A673 (cell line): ENCODE data around the gene PXDC1. TPM values are rescaled to one million over a fixed set of nuclear protein-coding genes. Genes with fewer than 3 reads are reported as not detected.

ENCODE experiments used
- BruUV-seq: library from RNA; stranded (reverse); fragments of 400-500 nt; replicated peaks from 2 replicates; lab custom pipeline; 2021; lab: Mats Ljungman, UMichigan
- CTCF ChIA-PET: fragments of 300-600 bp; sonication (Branson Sonifier 250); formaldehyde crosslinking; loops from one replicate; lab custom pipeline; 2022; ENCODE audit warnings: antibody characterized with exemption; lab: Charles Lee
- POLR2A ChIA-PET: fragments of 300-600 bp; sonication (Branson Sonifier 250); formaldehyde crosslinking; loops from one replicate; lab custom pipeline; 2022; ENCODE audit warnings: antibody characterized with exemption; ENCODE audit not compliant: low non-redundant PET; lab: Charles Lee
- DNase-seq: peaks from one replicate; pipeline ENCODE4 v3.0.0-alpha.2; 2015; ENCODE audit warnings: low spot score
- H3K27ac ChIP-seq: fragments of 200-600 bp; sonication (generic); 2 replicates; pipeline ENCODE4 v1.5.1; 2016; ENCODE audit warnings: mixed run types, low read depth, mild to moderate bottlenecking, mixed read lengths, antibody characterized with exemption, low read length; ENCODE audit not compliant: poor library complexity, severe bottlenecking
- H3K27me3 ChIP-seq: fragments of 200-600 bp; sonication (generic); replicated peaks from 2 replicates; pipeline ENCODE4 v1.6.1; 2017; ENCODE audit warnings: mixed run types, low read depth, mild to moderate bottlenecking, mixed read lengths, antibody characterized with exemption, low read length; ENCODE audit not compliant: insufficient read depth, poor library complexity
- H3K36me3 ChIP-seq: fragments of 200-600 bp; sonication (generic); 2 replicates; pipeline ENCODE4 v1.6.1; 2016; ENCODE audit warnings: mixed run types, mild to moderate bottlenecking, mixed read lengths, antibody characterized with exemption, low read length; ENCODE audit not compliant: insufficient read depth, poor library complexity, severe bottlenecking
- H3K4me1 ChIP-seq: fragments of 200-600 bp; sonication (generic); 2 replicates; pipeline ENCODE4 v1.6.1; 2017; ENCODE audit warnings: mixed run types, mild to moderate bottlenecking, mixed read lengths, antibody characterized with exemption, low read length; ENCODE audit not compliant: insufficient read depth, poor library complexity, severe bottlenecking
- H3K4me3 ChIP-seq: fragments of 200-600 bp; sonication (generic); 2 replicates; pipeline ENCODE4 v1.5.1; 2016; ENCODE audit warnings: low read depth, mixed run types, mild to moderate bottlenecking, mixed read lengths, low read length; ENCODE audit not compliant: poor library complexity, severe bottlenecking
- H3K9me3 ChIP-seq: fragments of 200-600 bp; sonication (generic); 2 replicates; pipeline ENCODE4 v1.6.1; 2016; ENCODE audit warnings: mixed run types, low read depth, mild to moderate bottlenecking, mixed read lengths, antibody characterized with exemption, low read length; ENCODE audit not compliant: poor library complexity, severe bottlenecking
- CTCF ChIP-seq: fragments of 300-800, 200-600 bp; sonication (generic); conservative IDR thresholded peaks from 2 replicates; pipeline ENCODE4 v1.5.1; 2017; ENCODE audit warnings: low read depth, mild to moderate bottlenecking, antibody characterized with exemption, low read length, moderate library complexity, mixed read lengths
- EZH2 ChIP-seq: fragments of 200-600 bp; sonication (generic); IDR thresholded peaks from 2 replicates; pipeline ENCODE4 v1.6.1; 2017; ENCODE audit warnings: borderline replicate concordance, low read depth, mild to moderate bottlenecking, mixed read lengths, antibody characterized with exemption, low read length; ENCODE audit not compliant: poor library complexity, severe bottlenecking
- intact Hi-C: fragments of 100-400 bp; cut with micrococcal nuclease; formaldehyde crosslinking; loops from one replicate; pipeline ENCODE4 v1.10.0; 2022; ENCODE audit not compliant: unreplicated experiment
- total RNA-seq: library from RNA; stranded (reverse); gene quantifications from 2 replicates; pipeline ENCODE4 v1.2.3, GENCODE V29; 2021

PXDC1 gene
- total RNA-seq, 1 experiment from 2014 or later = 5.2 TPM

- BruUV-seq = no TSS peak
- DNase-seq = no peak
- ChIA-PET POLR2A (no interaction called here), CTCF (no interaction called here)
- H3K4me3 ChIP-seq = no peak overlapping the region
- no peaks in the 10 kb centered on the region for H3K9me3 ChIP-seq
- H3K27ac ChIP-seq = no peak overlapping the region
- no peaks in the 10 kb centered on the region for H3K36me3 ChIP-seq
- intact Hi-C loops = no loop called here
- H3K27me3 ChIP-seq = no peaks in the 10 kb centered on the region
- no peaks in the 10 kb centered on the region for H3K4me1 ChIP-seq
- TF ChIP-seq EZH2 (no peak), CTCF (no peak)
Measured at GRCh38 chr6:3788408-3789017, 37.0 kb upstream of the PXDC1 start.

GRCh38 chr6:3786141-3786540 is 34.6 kb upstream of the PXDC1 start:
- ChIA-PET CTCF (no interaction called here), POLR2A (no interaction called here)
- DNase-seq = no peak
- intact Hi-C loops = no loop called here
- Histone ChIP-seq H3K4me3 (no peak overlapping the region), H3K27ac (no peak overlapping the region), H3K9me3 (no peaks in the 10 kb centered on the region), H3K36me3 (no peaks in the 10 kb centered on the region), H3K27me3 (no peaks in the 10 kb centered on the region), H3K4me1 (no peaks in the 10 kb centered on the region)
- TF ChIP-seq EZH2 = no peak
- no peak for TF ChIP-seq CTCF
- no TSS peak for BruUV-seq

- intact Hi-C loops = no loop called here
- Histone ChIP-seq H3K27ac (no peak overlapping the region), H3K9me3 (no peaks in the 10 kb centered on the region), H3K36me3 (no peaks in the 10 kb centered on the region), H3K4me3 (no peak overlapping the region), H3K4me1 (no peaks in the 10 kb centered on the region), H3K27me3 (no peaks in the 10 kb centered on the region)
- no peak for TF ChIP-seq EZH2
- no peak for TF ChIP-seq CTCF
- no TSS peak for BruUV-seq
- DNase-seq = no peak
- POLR2A ChIA-PET = no interaction called here
- CTCF ChIA-PET = no interaction called here
Measured at GRCh38 chr6:3785745-3786098, 34.2 kb upstream of the PXDC1 start.
